ENCODE data around the gene SNX3.

Gene SNX3

GRCh38 chr6:108209738-108210137 is 51.1 kb downstream of the SNX3 start:
- TF ChIP-seq CTCF (IDR thresholded peaks at IDR 0.05; ENCODE audit: low read depth, low read length, missing control alignments), result no peak

GRCh38 chr6:108207013-108207412 is 53.8 kb downstream of the SNX3 start:
- TF ChIP-seq CTCF (IDR thresholded peaks at IDR 0.05; ENCODE audit: low read depth, low read length, missing control alignments), result no peak
- no peak overlapping the region for H3K4me3 ChIP-seq (ENCODE audit: low read depth, low read length)

More at GRCh38 chr6:108209738-108210137, 51.1 kb downstream of the SNX3 start:
- DNase-seq (ENCODE audit: low read depth), result no peak
- H3K4me3 ChIP-seq (ENCODE audit: low read depth, low read length), result no peak overlapping the region

GRCh38 chr6:108203189-108204112 is 57.4 kb downstream of the SNX3 start:
- no peak for DNase-seq (ENCODE audit: low read depth)
- H3K4me3 ChIP-seq (ENCODE audit: low read depth, low read length), result no peak overlapping the region
- TF ChIP-seq CTCF (IDR thresholded peaks at IDR 0.05; ENCODE audit: low read depth, low read length, missing control alignments), result no peak

More at GRCh38 chr6:108207013-108207412, 53.8 kb downstream of the SNX3 start:
- DNase-seq (ENCODE audit: low read depth), result no peak

- DNase-seq (ENCODE audit: low read depth), result no peak
- H3K4me3 ChIP-seq (ENCODE audit: low read depth, low read length), result no peak overlapping the region
- no peak for TF ChIP-seq CTCF (IDR thresholded peaks at IDR 0.05; ENCODE audit: low read depth, low read length, missing control alignments)
These were observed 60.2 kb downstream of the SNX3 start for GRCh38 chr6:108200631-108201030.

- DNase-seq (ENCODE audit: low read depth), result no peak
- TF ChIP-seq CTCF (IDR thresholded peaks at IDR 0.05; ENCODE audit: low read depth, low read length, missing control alignments), result no peak
These were observed 60.7 kb downstream of the SNX3 start for GRCh38 chr6:108200186-108200585.

GRCh38 chr6:108198761-108199498 is 61.9 kb downstream of the SNX3 start:
- DNase-seq (ENCODE audit: low read depth), result no peak
- no peak for TF ChIP-seq CTCF (IDR thresholded peaks at IDR 0.05; ENCODE audit: low read depth, low read length, missing control alignments)
- H3K4me3 ChIP-seq (ENCODE audit: low read depth, low read length), result no peak overlapping the region

More at GRCh38 chr6:108200186-108200585, 60.7 kb downstream of the SNX3 start:
- no peak overlapping the region for H3K4me3 ChIP-seq (ENCODE audit: low read depth, low read length)

Data from GM12864 (cell line).